GM12891 (cell line): ENCODE data around the gene SERPIND1.

ENCODE experiments used
- DNase-seq: peaks from one replicate; pipeline ENCODE4 v3.0.0; 2011; ENCODE audit warnings: low spot score; ENCODE audit not compliant: insufficient read length
- FAIRE-seq: peaks from 2 replicates; lab custom pipeline; 2011; peaks lifted over from hg19 to GRCh38; lab: Jason Lieb, UNC
- PAX5 ChIP-seq: IDR thresholded peaks from 2 replicates; pipeline ENCODE4 v1.6.1; 2011; ENCODE audit warnings: low read length, moderate library complexity, mild to moderate bottlenecking; ENCODE audit not compliant: insufficient read depth, severe bottlenecking
- POLR2A ChIP-seq: IDR thresholded peaks from 2 replicates; pipeline ENCODE4 v1.6.1; 2011; ENCODE audit warnings: low read depth, low read length, control low read depth
- POLR2AphosphoS5 ChIP-seq: IDR thresholded peaks from 2 replicates; pipeline ENCODE4 v1.6.1; 2011; ENCODE audit warnings: low read depth, low read length, control low read depth
- POU2F2 ChIP-seq: IDR thresholded peaks from 2 replicates; pipeline ENCODE4 v1.6.1; 2011; ENCODE audit warnings: low read depth, mild to moderate bottlenecking, control low read depth, low read length, moderate library complexity
- SPI1 ChIP-seq: IDR thresholded peaks from 2 replicates; pipeline ENCODE4 v1.6.1; 2011; ENCODE audit warnings: low read depth, low read length, control low read depth
- TAF1 ChIP-seq: IDR thresholded peaks from 2 replicates; pipeline ENCODE4 v1.6.1; 2011; ENCODE audit warnings: low read depth, low read length, control low read depth

SERPIND1 gene

GRCh38 chr22:20738394-20739089 lies 35.4 kb upstream of the SERPIND1 start:
- TF ChIP-seq TAF1 (no peak), PAX5 (no peak), SPI1 (no peak), POLR2AphosphoS5 (no peak), POLR2A (no peak), POU2F2 (no peak)
- no peak for DNase-seq
- FAIRE-seq = no peak

- FAIRE-seq (no peak), DNase-seq (no peak)
- no peak for TF ChIP-seq POLR2AphosphoS5
- no peak for TF ChIP-seq POU2F2
- no peak for TF ChIP-seq POLR2A
- no peak for TF ChIP-seq SPI1
- no peak for TF ChIP-seq TAF1
- no peak for TF ChIP-seq PAX5
Observed at GRCh38 chr22:20740222-20740951, 33.5 kb upstream of the SERPIND1 start.

GRCh38 chr22:20741008-20741633 lies 32.8 kb upstream of the SERPIND1 start:
- FAIRE-seq (no peak), DNase-seq (no peak)
- TF ChIP-seq SPI1 (no peak), POU2F2 (no peak), TAF1 (no peak)

- no peak for FAIRE-seq
- TF ChIP-seq POLR2AphosphoS5 (no peak), SPI1 (no peak), POU2F2 (no peak), PAX5 (no peak), POLR2A (no peak), TAF1 (no peak)
- no peak for DNase-seq
Observed at GRCh38 chr22:20741634-20742581, 32.0 kb upstream of the SERPIND1 start.

- TF ChIP-seq POLR2A (no peak), POU2F2 (no peak), PAX5 (no peak), TAF1 (no peak), SPI1 (no peak), POLR2AphosphoS5 (no peak)
- DNase-seq (no peak), FAIRE-seq (no peak)
Observed at GRCh38 chr22:20742764-20743163, 31.1 kb upstream of the SERPIND1 start.

- FAIRE-seq (no peak), DNase-seq (no peak)
- TF ChIP-seq PAX5 (no peak), TAF1 (no peak), POLR2A (no peak)
Observed at GRCh38 chr22:20744456-20744855, 29.5 kb upstream of the SERPIND1 start.

GRCh38 chr22:20745119-20745518 lies 28.8 kb upstream of the SERPIND1 start:
- DNase-seq (no peak), FAIRE-seq (peak; percentile 78)
- TF ChIP-seq SPI1 = peak; percentile 68
- TF ChIP-seq POLR2AphosphoS5 = no peak

GRCh38 chr22:20746431-20747189 lies 27.3 kb upstream of the SERPIND1 start:
- DNase-seq (no peak), FAIRE-seq (no peak)
- no peak for TF ChIP-seq POLR2A
- no peak for TF ChIP-seq POLR2AphosphoS5
- TF ChIP-seq POU2F2 = no peak
- TF ChIP-seq PAX5 = no peak
- TF ChIP-seq TAF1 = no peak
- TF ChIP-seq SPI1 = no peak

- DNase-seq = no peak
- no peak for FAIRE-seq
- TF ChIP-seq SPI1 (no peak), POLR2AphosphoS5 (no peak), TAF1 (no peak), POLR2A (no peak), PAX5 (no peak), POU2F2 (no peak)
Observed at GRCh38 chr22:20747223-20747622, 26.7 kb upstream of the SERPIND1 start.
